Loucy (cell line): ENCODE data around the gene AKAP13.

Source experiments
- H2AFZ ChIP-seq: fragments of 200-600 bp; sonication (generic); 2 replicates; pipeline ENCODE4 v1.6.0; 2016; ENCODE audit warnings: antibody characterized with exemption, mild to moderate bottlenecking, low read length, moderate library complexity
- H3F3A ChIP-seq: fragments of 200-600 bp; 2 replicates; pipeline ENCODE4 v1.6.0; 2016; ENCODE audit warnings: antibody characterized with exemption, low read depth, mild to moderate bottlenecking
- H3K27me3 ChIP-seq: fragments of 200-600 bp; sonication (generic); 2 replicates; pipeline ENCODE4 v1.6.1; 2014; ENCODE audit warnings: low read length, mild to moderate bottlenecking; ENCODE audit not compliant: insufficient read depth, poor library complexity, severe bottlenecking
- H3K36me3 ChIP-seq: fragments of 200-600 bp; sonication (generic); 2 replicates; pipeline ENCODE4 v1.6.1; 2016; ENCODE audit warnings: low read length; ENCODE audit not compliant: insufficient read depth
- H3K4me1 ChIP-seq: fragments of 200-600 bp; sonication (generic); 2 replicates; pipeline ENCODE4 v1.5.1; 2014; ENCODE audit warnings: low read length, mild to moderate bottlenecking; ENCODE audit not compliant: insufficient read depth, poor library complexity, severe bottlenecking
- H3K4me2 ChIP-seq: fragments of 200-600 bp; sonication (generic); 2 replicates; pipeline ENCODE4 v1.6.0; 2014; ENCODE audit warnings: antibody characterized with exemption, low read length, low read depth, mild to moderate bottlenecking; ENCODE audit not compliant: poor library complexity, severe bottlenecking
- H3K4me3 ChIP-seq: fragments of 200-600 bp; sonication (generic); 2 replicates; pipeline ENCODE4 v1.5.1; 2014; ENCODE audit warnings: low read length, mild to moderate bottlenecking, mixed read lengths; ENCODE audit not compliant: poor library complexity, severe bottlenecking
- H3K79me2 ChIP-seq: fragments of 200-600 bp; sonication (generic); 2 replicates; pipeline ENCODE4 v1.6.1; 2014; ENCODE audit warnings: low read length; ENCODE audit not compliant: insufficient read depth
- H3K9ac ChIP-seq: fragments of 200-600 bp; sonication (generic); 2 replicates; pipeline ENCODE4 v1.6.0; 2014; ENCODE audit warnings: mild to moderate bottlenecking, low read depth, low read length, moderate library complexity; ENCODE audit not compliant: poor library complexity, severe bottlenecking
- H3K9me2 ChIP-seq: fragments of 200-600 bp; sonication (generic); replicated peaks from 2 replicates; pipeline ENCODE4 v1.6.1; 2016; ENCODE audit warnings: low read depth, low read length, mixed read lengths
- H3K9me3 ChIP-seq: fragments of 200-600 bp; sonication (generic); 2 replicates; pipeline ENCODE4 v1.6.1; 2014; ENCODE audit warnings: mild to moderate bottlenecking, antibody characterized with exemption, low read length, low read depth; ENCODE audit not compliant: insufficient read depth
- H4K20me1 ChIP-seq: fragments of 200-600 bp; sonication (generic); 2 replicates; pipeline ENCODE4 v1.6.0; 2014; ENCODE audit warnings: antibody characterized with exemption, low read length, mild to moderate bottlenecking; ENCODE audit not compliant: insufficient read depth, poor library complexity, severe bottlenecking
- CTCF ChIP-seq: fragments of 200-600 bp; sonication (generic); conservative IDR thresholded peaks from 2 replicates; pipeline ENCODE4 v1.5.1; 2014; ENCODE audit warnings: mild to moderate bottlenecking, antibody characterized with exemption, low read length
- EZH2phosphoT487 ChIP-seq: fragments of 200-600 bp; IDR thresholded peaks from 2 replicates; pipeline ENCODE4 v1.6.1; 2018; ENCODE audit warnings: antibody characterized with exemption, mild to moderate bottlenecking, moderate library complexity, borderline replicate concordance

Gene AKAP13

GRCh38 chr15:85763157-85763556 is 382.8 kb downstream of the AKAP13 start:
- peaks cover 11% of the 10 kb centered on the region; the same call in 1 of the 2 replicates for H3K36me3 ChIP-seq

GRCh38 chr15:85763673-85764633 is 383.6 kb downstream of the AKAP13 start:
- Histone ChIP-seq H2AFZ (no peak overlapping the region), H3F3A (no peaks in the 10 kb centered on the region), H3K27me3 (no peaks in the 10 kb centered on the region), H3K79me2 (no peaks in the 10 kb centered on the region), H3K4me1 (no peaks in the 10 kb centered on the region), H3K4me3 (no peak overlapping the region), H3K4me2 (no peak overlapping the region), H3K9me3 (no peaks in the 10 kb centered on the region), H3K9ac (no peak overlapping the region), H3K36me3 (peaks cover 11% of the 10 kb centered on the region; the same call in 1 of the 2 replicates), H3K9me2 (no peaks in the 10 kb centered on the region), H4K20me1 (no peaks in the 10 kb centered on the region)
- no peak for TF ChIP-seq CTCF
- no peak for TF ChIP-seq EZH2phosphoT487

More at GRCh38 chr15:85763157-85763556, 382.8 kb downstream of the AKAP13 start:
- Histone ChIP-seq H3F3A (no peaks in the 10 kb centered on the region), H2AFZ (no peak overlapping the region), H3K4me2 (no peak overlapping the region), H3K79me2 (no peaks in the 10 kb centered on the region), H3K27me3 (no peaks in the 10 kb centered on the region), H3K9me2 (no peaks in the 10 kb centered on the region), H3K9me3 (no peaks in the 10 kb centered on the region), H3K4me1 (no peaks in the 10 kb centered on the region), H3K9ac (no peak overlapping the region), H4K20me1 (no peaks in the 10 kb centered on the region), H3K4me3 (no peak overlapping the region)
- no peak for TF ChIP-seq CTCF
- TF ChIP-seq EZH2phosphoT487 = no peak

- Histone ChIP-seq H3K4me1 (no peaks in the 10 kb centered on the region), H3K9ac (no peak overlapping the region), H4K20me1 (no peaks in the 10 kb centered on the region), H3F3A (no peaks in the 10 kb centered on the region), H3K79me2 (no peaks in the 10 kb centered on the region), H3K9me2 (no peaks in the 10 kb centered on the region), H3K9me3 (no peaks in the 10 kb centered on the region), H2AFZ (no peak overlapping the region), H3K4me3 (no peak overlapping the region), H3K27me3 (no peaks in the 10 kb centered on the region), H3K4me2 (no peak overlapping the region), H3K36me3 (peaks cover 11% of the 10 kb centered on the region; the same call in 1 of the 2 replicates)
- TF ChIP-seq EZH2phosphoT487 (no peak), CTCF (no peak)
Measured at GRCh38 chr15:85764649-85765277, 384.4 kb downstream of the AKAP13 start.
